Hepatocyte (in vitro differentiated cells): ENCODE data around the gene WBP1L.

ENCODE experiments used
- CTCF ChIP-seq: fragments of 200-600 bp; sonication (generic); IDR thresholded peaks from 2 replicates; pipeline ENCODE4 v1.5.1; 2016; ENCODE audit warnings: antibody characterized with exemption, mild to moderate bottlenecking; ENCODE audit not compliant: poor library complexity
- EZH2 ChIP-seq: fragments of 200-600 bp; sonication (generic); IDR thresholded peaks from 2 replicates; pipeline ENCODE4 v1.6.1; 2016; ENCODE audit warnings: antibody characterized with exemption, mild to moderate bottlenecking, borderline replicate concordance
- EZH2phosphoT487 ChIP-seq: fragments of 200-600 bp; sonication (generic); IDR thresholded peaks from one replicate; pipeline ENCODE4 v1.6.1; 2018; ENCODE audit warnings: antibody characterized with exemption, mild to moderate bottlenecking, low read depth, moderate library complexity; ENCODE audit not compliant: unreplicated experiment, severe bottlenecking

GRCh38 chr10:102715880-102716279, 27.9 kb upstream of the WBP1L start:
- no peak for TF ChIP-seq CTCF
- TF ChIP-seq EZH2phosphoT487 = no peak
- TF ChIP-seq EZH2 = no peak
